Superior temporal gyrus (tissue), 1 donor: ENCODE results near the gene VMP1.
"Not testable (repeated sequence)": the region's sequence is repeated elsewhere in the genome, so short reads cannot be mapped to it uniquely, and the experiment has no call there.

Experiments used
- DNase-seq: peaks from one replicate; pipeline ENCODE4 v3.0.0-alpha.2; 2016; ENCODE audit errors: extremely low spot score

VMP1 gene

DNA sequence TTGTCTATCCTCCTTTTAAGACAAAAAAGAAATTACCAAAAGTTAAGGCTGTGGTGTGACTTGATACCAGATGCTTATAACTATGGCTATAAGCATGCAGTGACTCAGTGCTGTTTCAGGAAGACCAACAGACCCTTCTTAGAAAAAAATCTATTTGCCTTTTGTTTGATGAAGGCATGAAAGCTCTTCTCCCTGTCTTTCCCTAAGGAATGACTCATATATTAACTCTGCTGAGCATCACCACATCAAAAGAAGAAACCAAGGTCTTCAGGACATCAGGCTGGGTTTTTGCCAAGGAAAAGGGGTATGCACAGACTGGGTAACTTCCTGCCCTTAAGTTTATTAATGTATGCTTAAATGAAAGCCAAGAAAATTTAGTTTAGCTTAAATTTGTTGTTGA lies 47.1 kb downstream of the VMP1 start:
- DNase-seq = no peak

DNA sequence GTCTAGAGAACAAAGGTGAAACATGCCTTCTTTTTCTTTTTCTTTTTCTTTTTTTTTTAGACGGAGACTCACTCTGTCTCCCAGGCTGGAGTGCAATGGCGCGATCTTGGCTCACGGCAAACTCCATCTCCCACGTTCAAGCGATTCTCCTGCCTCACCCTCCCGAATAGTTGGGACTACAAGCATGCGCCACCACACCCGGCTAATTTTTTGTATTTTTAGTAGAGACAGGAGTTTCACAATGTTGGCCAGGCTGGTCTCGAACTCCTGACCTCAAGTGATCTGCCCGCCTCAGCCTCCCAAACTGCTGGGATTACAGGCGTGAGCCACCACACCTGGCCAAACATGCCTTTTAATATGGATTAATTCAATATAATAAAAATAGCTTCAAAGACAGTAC lies 47.6 kb downstream of the VMP1 start:
- DNase-seq = not testable (repeated sequence)

DNA sequence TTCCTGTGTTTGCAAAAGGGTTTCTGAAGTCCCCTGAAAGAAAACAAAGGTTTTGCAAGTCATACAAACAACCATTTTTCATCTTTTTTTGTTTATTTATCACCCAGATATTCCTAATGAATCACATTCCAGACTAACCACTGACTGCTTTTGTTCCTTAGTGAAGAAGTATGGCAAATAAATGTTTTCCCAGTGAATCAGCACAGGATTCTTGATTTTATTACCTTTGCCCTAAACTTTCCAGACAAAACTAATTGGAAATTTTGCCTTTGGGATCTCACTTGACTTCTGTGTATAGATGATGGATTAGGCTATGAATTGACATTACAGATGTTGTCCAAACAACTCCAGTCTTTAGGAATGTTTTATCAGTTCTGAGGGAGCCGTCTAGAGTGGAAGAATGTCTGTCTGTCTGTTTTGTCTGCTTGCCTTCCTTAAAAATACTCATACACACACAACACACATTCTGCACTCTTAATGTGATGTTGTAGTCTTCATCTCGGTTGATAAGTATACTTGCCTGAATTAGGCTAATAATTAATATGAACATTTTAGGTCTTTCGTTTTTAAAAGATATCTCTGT lies 48.9 kb downstream of the VMP1 start:
- no peak for DNase-seq

DNA sequence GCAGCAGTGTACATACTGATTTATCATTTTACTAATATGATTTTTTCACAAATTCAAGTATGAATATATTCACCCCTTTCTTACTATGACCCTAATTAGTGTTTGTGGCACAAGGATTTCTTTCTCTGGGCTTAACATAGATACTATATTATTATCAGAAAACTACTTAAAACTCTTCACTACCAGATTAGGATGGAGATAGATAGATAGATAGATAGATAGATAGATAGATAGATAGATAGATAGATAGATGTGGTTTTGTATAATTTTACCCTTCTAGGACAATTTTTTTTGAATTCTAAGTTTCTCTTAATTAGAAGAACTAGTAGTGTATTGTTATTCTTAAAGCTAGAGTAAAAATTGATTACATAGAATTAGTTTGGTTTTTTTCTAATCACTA lies 49.6 kb downstream of the VMP1 start:
- no peak for DNase-seq

DNA sequence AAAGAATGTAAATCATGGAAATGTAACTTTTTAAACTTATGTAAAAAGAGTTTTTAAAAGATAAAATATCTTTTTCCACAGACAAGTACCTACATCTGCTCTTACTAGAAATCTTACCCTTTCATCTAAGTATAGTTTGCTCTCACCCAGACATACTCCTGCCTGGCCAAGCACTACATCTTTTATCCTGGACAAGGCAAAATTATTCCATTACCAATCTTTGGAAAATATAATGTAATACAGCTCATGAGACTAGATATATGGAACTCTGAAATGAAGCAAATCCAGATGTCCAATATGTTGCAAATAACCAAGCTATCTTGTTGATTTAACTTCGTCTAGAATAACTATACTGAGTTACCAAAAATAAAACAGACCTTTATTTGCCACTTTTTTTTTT lies 50.0 kb downstream of the VMP1 start:
- DNase-seq = no peak

DNA sequence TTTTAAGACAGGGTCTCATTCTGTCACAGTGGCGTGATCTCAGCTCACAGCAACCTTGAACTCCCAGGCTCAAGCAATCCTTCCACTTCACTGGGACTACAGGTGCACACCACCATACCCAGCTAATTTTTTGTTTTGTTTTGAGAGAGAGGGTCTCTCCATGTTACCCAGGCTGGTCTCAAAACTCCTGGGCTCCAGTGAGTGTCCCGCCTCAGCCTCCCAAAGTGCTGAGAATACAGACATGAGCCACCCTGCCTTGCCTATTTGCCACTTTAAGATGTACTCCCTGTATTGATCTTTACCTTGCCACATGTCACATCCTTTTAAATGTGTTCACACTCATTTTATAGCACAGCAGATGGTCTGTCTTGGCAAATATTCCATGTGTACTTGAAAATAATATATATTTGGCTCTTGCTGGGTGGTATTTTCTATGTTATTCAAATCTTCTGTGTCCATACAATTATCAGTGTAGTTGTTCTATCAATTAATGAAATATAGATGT lies 50.5 kb downstream of the VMP1 start:
- DNase-seq = no peak

DNA sequence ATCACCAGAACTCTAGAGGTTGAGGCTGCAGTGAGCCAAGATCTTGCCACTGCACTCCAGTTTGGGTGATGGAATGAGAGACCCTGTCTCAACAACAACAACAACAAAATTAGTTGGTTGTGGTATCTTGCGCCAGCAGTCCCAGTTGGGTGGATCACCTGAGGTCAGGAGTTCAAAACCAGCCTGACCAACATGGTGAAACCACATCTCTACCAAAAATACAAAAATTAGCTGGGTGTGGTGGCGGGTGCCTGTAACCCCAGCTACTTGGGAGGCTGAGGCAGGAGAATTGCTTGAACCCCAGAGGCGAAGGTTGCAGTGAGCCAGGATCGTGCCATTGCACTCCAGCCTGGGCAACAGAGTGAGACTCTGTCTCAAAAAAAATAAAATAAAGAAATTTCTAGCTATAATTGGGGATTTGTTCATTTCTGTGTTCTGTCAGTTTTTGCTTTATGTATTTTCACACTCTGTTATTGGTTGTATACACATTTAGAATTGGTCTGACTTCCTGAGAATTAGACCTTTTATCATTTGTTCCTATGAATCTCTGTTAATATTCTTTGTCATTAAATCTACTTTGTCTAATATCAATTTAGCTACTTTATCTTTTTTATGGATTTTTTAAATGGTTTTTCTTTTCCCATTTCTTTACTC lies 51.7 kb downstream of the VMP1 start:
- DNase-seq = not testable (repeated sequence)

DNA sequence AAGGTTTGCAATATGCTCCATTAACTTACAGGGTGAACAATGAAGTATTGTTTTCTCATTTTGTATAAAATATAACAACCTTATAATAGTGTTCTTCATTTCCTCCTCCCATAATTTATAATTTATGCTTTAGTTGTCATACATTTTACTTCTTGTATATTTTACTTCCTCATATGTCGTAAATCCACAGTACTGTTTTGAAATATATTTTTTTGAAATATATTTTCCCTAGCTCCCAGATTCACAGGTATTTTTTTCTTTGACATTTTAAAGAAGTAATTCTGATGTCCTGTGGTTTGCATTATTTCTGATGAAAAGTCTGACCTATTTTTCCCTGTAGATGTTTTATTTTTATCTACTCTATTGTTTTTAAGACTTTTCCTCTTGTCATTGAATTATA lies 52.7 kb downstream of the VMP1 start:
- DNase-seq = no peak

DNA sequence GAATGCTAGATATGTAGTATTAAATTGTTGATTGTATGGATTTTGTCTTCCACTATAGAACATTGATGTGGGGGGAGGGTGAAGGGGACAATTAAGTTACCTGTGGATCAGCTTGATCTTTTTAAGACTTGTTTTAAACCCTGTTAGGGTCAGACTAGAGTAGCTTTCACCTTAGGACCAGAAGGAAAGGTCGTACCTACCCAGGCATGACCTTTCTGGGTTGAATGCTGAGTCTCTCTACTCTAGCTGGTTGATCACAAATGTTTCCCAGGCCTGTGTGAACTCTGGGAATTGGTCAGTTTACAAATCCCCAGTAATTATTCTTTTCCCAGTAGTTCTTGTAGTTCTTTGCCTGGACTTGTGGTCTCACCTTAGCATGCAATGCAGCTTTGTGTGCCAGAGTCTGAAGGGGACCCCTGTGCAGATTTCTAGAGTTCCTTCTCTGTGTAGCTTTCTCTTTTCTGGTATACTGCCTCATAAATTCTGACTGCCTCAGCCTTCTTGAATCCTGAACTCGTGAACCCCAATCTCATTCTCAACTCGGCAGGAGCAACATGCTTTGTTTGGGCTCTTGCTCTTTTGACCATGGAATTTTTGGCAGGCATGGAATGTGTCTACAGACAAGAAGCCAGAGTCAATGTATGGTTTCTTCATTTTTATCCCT lies 54.1 kb downstream of the VMP1 start:
- no peak for DNase-seq

DNA sequence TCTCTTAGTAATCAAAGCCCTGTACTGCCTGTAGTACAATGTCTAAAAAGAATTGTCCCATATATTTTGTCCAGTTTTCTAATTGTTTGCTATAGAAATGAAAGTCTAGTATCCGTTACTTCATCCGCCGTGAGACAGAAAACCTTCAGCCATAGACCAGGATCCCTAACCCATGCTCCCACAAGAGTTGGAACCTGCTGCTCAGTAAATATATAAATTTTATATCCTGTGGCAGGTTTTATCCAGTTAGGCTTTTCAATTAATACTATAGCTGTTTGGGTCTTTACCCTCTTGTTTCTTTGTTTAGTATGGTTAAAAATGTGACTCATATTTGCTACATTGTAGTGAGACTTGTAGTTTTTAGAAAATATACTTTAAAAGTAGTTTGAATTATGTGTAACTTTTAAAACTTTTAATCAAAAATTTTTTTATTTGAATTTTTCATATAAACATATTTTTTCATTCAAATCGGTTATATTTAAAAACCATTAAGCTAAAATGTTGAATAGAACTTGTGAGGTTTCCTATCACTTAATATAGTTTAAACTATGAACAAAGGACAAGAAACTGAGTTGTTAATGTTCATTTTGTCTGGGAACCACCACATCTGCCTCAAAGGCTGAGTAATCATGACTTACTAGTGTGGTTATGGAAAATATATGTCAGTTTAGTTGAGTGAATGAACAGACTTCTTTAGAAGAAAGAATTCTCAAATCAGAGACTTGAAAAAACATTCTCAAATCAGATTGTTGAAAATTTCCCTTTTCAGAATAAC lies 54.8 kb downstream of the VMP1 start:
- DNase-seq = no peak

DNA sequence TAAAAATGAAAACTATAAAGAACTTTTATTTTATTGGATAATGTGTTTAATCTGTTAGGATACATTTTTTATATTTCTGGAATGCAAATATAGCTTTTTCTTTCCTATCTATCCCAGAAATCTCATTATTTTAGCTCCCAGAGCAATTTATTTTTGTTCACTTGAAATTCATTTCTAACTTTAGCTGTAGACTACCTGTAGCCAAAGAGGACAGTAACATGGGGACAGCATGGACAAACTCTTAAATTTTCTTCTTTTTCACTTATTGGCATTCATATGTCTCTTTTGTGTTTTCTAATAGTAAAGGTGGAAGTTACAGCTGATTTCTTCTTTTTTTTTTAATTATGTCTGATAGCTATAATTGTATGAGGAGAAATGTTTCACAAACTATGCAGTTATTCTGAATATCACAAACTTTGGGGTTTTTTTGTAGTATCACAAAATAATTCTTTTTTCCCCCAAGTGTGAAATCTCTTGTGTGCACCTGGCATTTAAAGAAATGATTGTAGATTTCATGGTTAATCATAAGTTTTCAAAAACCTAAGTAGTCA lies 55.4 kb downstream of the VMP1 start:
- no peak for DNase-seq

DNA sequence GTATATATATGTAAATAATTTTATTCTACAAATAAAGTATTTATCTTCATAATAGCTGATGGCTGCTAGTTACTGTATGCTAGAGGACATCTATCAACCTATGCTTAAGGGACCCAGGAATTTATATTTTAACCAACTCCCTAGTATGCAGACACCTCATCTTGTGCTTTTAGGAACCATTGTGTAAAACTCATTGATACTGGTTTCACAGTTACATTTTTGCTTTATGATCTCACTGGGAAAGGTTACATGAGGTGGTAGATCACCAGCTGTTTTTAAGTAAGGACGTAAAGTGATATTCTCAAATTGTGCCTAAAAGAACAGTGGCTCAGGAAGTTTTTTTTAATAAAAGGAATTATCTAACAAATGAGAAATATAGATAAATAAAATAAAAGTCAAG lies 56.4 kb downstream of the VMP1 start:
- DNase-seq = no peak

DNA sequence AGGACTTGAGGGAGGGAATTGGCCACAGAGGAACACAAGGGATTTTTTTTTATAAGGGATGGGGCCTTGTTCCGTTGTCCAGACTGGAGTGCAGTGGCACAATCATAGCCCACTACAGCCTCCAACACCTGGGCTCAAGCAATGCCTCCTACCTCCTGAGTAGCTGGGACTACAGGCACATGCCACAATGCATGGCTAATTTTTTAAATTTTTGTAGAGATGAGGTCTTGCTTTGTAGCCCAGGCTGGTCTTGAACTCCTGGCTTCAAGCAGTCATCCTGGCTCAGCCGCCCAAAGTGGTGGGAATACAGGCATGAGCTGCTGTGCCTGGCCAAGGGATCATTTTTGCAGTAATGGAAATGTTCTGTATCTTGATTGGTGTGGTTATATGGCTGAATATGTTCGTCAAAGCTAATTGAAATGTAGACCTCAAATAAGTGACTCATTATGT lies 56.9 kb downstream of the VMP1 start:
- no peak for DNase-seq

DNA sequence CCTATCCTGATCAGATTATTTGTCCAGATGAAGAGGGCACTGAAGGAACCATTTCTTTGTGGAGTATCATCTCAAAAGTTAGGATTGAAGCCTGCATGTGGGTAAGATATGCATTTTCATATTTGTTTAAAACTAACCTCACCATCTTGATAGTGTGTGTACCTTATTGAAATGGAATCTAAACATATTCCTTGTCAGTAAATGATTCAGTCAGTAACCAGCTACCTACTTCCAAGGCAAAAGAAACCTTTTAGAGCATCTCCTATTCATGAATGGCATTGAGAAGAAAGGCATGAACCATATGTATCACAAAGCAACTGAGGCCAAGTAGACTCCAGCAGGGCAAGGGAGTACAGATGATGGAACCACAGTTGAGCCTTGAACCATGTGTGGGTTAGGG lies 57.6 kb downstream of the VMP1 start:
- no peak for DNase-seq

DNA sequence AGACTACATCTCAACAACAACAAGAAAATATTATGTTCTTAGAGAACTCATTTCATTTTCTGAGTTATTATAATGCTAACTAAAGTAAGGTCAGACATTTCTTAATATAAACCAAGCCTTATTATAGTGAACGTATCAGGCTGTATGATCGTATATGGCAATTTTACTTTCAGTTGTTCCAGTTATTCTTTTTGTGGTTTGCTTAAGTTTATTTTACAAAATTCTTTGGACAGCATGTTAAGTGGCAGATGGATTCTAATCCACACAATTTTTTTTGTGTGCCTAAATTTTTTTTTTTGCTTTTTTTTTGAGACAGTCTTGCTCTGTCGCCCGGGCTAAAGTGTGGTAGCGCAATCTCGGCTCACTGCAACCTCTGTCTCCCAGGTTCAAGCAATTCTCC lies 59.0 kb downstream of the VMP1 start:
- DNase-seq = no peak

DNA sequence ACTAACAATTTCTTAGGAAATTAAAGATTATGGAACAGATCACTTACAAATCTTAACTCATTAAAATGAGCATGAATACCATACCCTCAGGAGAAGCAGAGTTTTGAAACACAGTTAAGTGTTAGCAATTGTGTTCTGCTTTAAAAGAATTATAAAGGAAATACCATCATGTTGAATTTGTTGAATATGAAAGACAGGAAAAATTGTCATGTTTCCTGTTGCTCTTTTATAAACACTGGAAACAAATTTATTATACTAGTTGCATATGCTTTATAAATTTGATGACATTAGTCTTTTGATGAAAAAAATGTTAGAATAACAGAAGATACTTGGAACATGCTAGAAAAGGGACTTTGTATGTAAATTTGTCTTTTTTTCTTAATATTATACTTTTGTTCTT lies 59.7 kb downstream of the VMP1 start:
- no peak for DNase-seq

DNA sequence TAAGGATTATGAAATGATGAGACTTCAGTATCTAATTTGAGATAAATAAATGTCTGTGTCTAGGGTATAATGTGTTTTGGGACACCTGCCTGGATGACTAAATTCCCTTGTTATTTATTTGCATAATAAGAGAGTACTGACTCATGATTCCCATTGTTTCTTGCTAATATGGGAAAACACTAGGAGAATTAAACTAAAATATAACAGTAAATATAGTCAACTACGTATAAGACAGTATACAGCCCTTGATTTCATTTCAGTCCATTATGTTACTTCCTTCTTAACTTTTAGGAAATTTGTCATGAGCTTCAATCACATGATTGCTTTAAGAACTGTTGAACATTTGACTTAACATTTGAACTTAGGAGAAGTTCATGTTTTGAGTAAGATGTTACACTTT lies 62.4 kb downstream of the VMP1 start:
- no peak for DNase-seq

DNA sequence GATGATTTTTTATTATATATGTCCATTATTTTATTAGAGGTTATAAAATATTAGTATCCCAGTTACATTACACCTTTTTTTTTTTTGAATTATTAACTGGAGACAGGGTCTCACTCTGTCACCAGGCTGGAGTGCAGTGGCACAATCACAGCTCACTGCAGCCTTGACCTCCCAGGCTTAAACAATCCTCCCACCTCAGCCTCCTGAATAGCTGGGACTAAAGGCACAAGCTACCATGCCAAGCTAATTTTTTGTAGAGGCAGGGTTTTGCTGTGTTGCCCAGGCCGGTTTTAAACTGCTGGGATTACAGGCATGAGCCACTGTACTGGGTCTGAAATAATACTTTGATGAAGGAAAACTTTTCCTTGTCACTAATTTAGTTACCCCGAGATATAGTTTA lies 63.6 kb downstream of the VMP1 start:
- no peak for DNase-seq

DNA sequence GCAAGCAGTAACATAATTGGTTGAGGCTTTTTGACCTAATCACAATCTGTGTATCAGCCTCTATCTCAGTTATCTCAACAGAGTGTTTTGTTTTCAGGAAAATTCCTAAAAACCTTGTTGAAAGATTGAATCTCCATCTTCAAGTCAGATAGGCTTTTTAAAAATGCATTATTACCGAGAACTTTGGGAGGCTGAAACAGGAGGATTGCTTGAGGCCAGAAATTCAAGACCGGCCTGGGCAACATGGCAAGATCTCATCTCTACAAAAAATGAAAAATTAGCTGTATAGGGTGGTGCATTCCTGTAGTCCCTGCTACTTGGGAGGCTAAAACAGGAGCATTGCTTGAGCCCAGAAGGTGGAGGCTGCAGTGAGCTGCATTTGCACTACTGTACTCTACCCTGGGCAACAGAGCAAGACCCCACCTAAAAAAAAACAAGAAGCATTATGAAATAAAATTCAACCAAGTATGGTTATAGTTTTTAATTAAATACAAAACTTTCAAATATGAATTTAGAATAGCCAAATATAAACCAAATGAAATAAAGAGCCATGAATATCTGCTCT lies 68.4 kb downstream of the VMP1 start:
- DNase-seq = no peak

DNA sequence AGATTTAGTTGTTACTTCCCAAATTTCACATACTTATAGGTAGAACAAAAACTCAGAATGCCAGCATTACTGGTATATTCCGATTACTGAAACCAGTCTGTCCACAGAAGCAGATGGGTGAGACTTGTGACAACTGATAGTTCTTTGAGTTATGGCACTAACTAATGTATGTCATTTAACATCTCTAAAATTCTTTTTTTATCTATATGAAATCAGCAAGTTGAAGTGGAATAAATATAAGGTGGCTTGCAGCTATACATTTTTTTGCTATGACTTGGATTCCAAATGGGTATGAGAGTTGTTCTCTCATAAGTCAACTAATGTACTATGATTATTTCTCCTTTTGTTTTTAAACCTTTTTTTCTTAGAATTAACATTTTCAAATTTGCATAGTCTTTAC lies 69.1 kb downstream of the VMP1 start:
- DNase-seq = no peak

DNA sequence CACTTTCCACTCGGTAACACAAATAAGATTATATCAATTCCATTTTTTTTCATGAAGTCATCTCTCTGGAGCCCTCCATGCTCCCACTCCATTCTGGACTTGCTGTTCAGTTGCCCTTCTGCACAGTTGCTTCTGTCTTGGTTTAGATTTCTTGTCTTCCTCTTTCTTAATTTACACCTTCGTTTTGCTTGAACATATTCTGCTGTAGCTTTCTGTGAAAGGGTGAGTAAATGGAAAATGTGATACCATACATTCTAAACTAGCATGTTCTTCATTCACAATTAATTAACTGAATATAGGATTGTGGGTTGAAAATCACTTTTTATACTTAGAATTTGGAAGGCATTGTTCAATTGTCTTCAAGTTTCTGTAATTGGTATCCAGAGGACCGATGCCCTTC lies 69.6 kb downstream of the VMP1 start:
- DNase-seq = no peak

DNA sequence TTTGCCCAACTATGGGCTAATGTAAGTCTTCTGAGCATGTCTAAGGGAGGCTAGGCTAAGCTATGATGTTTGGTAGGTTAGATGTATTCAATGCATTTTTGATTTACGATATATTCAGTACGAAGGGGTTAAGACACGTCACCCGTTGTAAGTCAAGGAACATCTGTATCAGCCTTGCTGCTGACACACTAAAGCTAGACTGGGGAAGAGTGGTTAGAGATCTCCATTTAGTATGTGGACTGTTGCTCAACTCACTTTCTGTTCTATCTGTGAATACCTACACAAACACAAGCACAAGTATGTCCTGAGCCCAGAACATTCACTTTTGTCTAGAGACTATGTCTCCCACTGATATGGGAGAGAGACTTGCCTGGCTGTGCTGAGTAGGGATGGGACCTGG lies 71.5 kb downstream of the VMP1 start:
- DNase-seq = no peak
